Breast epithelium (tissue), 4 donors: Measurements from ENCODE around the gene IMMP2L. TPM values are rescaled to one million over a fixed set of nuclear protein-coding genes. Genes with fewer than 3 reads are reported as not detected.

Experiments used
- DNase-seq, 2 donors: peaks; one replicate each; pipeline ENCODE4 v3.0.0-alpha.2; 2019; ENCODE audit warnings: low spot score in 2 of 2
- H3K27ac ChIP-seq, 2 donors: fragments of 200-600 bp; sonication (generic) in 1 of 2; one replicate each; pipeline ENCODE4 v1.5.1; 2016 to 2019; ENCODE audit warnings: mild to moderate bottlenecking in 1 of 2
- H3K27me3 ChIP-seq, 2 donors: fragments of 200-600 bp; sonication (generic) in 1 of 2; one replicate each; pipeline versions ENCODE4 v1.5.1 to v1.6.0; 2017 to 2019; ENCODE audit warnings: control low read depth in 1 of 2, mild to moderate bottlenecking in 1 of 2
- H3K36me3 ChIP-seq: fragments of 200-600 bp; one replicate; pipeline ENCODE4 v1.5.1; 2019
- H3K4me1 ChIP-seq, 2 donors: fragments of 200-600 bp; sonication (generic); one replicate each; pipeline ENCODE4 v1.5.1; 2016 to 2019; ENCODE audit warnings: control low read depth in 1 of 2
- H3K4me3 ChIP-seq, 3 donors: fragments of 200-600 bp; sonication (generic); 1 replicate in 2 of 3; 2 replicates in 1 of 3; pipeline ENCODE4 v1.5.1; 2016 to 2019; ENCODE audit warnings: mild to moderate bottlenecking in 3 of 3, moderate library complexity in 2 of 3
- H3K9me3 ChIP-seq, 2 donors: fragments of 200-600 bp; sonication (generic) in 1 of 2; one replicate each; pipeline ENCODE4 v1.5.1; 2016 to 2019; ENCODE audit warnings: control low read depth in 1 of 2
- POLR2A ChIP-seq: fragments of 450-650 bp; IDR thresholded peaks from one replicate; pipeline ENCODE4 v1.6.1; 2016; ENCODE audit warnings: antibody characterized with exemption, mild to moderate bottlenecking, moderate library complexity
- POLR2AphosphoS5 ChIP-seq, 3 donors: sonication (generic); formaldehyde crosslinking; IDR thresholded peaks; one replicate each; pipeline ENCODE4 v1.6.1; 2017; ENCODE audit warnings: antibody characterized with exemption in 3 of 3
- intact Hi-C: fragments of 100-400 bp; cut with DNase I; formaldehyde crosslinking; loops from one replicate; pipeline ENCODE4 v1.15.1; 2023; ENCODE audit warnings: low total_unique reads
- total RNA-seq, 3 donors: library from RNA; depleted of rRNA; stranded (reverse); fragments of >200 nt; gene quantifications; one replicate each; pipeline ENCODE4 v1.1.0, GENCODE V29; 2016
- TF ChIP-seq, protein P1 (sequence below), 3 donors: fragments of 450-650 bp; IDR thresholded peaks; one replicate each; pipeline ENCODE4 v1.5.1; 2016 to 2017; ENCODE audit warnings: antibody characterized with exemption in 3 of 3, mild to moderate bottlenecking in 3 of 3, moderate library complexity in 3 of 3

The IMMP2L gene
- total RNA-seq, 3 donors from 2014 or later = 19.8 to 39.7 (median 30.8) TPM

GRCh38 chr7:110621289-110621688 is 941.0 kb downstream of the IMMP2L start:
- TF ChIP-seq POLR2A = no peak
- TF ChIP-seq POLR2AphosphoS5 (IDR thresholded peaks at IDR 0.05) = no peak
- TF ChIP-seq, protein P1, sequence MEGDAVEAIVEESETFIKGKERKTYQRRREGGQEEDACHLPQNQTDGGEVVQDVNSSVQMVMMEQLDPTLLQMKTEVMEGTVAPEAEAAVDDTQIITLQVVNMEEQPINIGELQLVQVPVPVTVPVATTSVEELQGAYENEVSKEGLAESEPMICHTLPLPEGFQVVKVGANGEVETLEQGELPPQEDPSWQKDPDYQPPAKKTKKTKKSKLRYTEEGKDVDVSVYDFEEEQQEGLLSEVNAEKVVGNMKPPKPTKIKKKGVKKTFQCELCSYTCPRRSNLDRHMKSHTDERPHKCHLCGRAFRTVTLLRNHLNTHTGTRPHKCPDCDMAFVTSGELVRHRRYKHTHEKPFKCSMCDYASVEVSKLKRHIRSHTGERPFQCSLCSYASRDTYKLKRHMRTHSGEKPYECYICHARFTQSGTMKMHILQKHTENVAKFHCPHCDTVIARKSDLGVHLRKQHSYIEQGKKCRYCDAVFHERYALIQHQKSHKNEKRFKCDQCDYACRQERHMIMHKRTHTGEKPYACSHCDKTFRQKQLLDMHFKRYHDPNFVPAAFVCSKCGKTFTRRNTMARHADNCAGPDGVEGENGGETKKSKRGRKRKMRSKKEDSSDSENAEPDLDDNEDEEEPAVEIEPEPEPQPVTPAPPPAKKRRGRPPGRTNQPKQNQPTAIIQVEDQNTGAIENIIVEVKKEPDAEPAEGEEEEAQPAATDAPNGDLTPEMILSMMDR (IDR thresholded peaks at IDR 0.05) = no peak
- Histone ChIP-seq H3K9me3 (no peaks in the 10 kb centered on the region), H3K27me3 (no peaks in the 10 kb centered on the region), H3K4me3 (no peak overlapping the region), H3K27ac (no peak overlapping the region), H3K36me3 (no peaks in the 10 kb centered on the region), H3K4me1 (no peaks in the 10 kb centered on the region)
- intact Hi-C loops = no loop called here
- DNase-seq = no peak

GRCh38 chr7:110620110-110620735 is 942.1 kb downstream of the IMMP2L start:
- TF ChIP-seq, protein P1 (IDR thresholded peaks at IDR 0.05) = no peak
- no peak for TF ChIP-seq POLR2AphosphoS5 (IDR thresholded peaks at IDR 0.05)
- no peak for TF ChIP-seq POLR2A
- no peaks in the 10 kb centered on the region for H3K9me3 ChIP-seq
- intact Hi-C loops = no loop called here
- no peaks in the 10 kb centered on the region for H3K4me1 ChIP-seq
- H3K4me3 ChIP-seq = no peak overlapping the region
- DNase-seq = no peak
- no peak overlapping the region for H3K27ac ChIP-seq
- no peaks in the 10 kb centered on the region for H3K36me3 ChIP-seq
- H3K27me3 ChIP-seq = no peaks in the 10 kb centered on the region
